Measurements from ENCODE around the gene MPG. TPM values are rescaled to one million over a fixed set of nuclear protein-coding genes. Genes with fewer than 3 reads are reported as not detected.

The MPG gene
- polyA plus RNA-seq, 2 of the 4 experiments (the other 2 are of a cell fraction), result 25.5 to 54.3 TPM

DNA sequence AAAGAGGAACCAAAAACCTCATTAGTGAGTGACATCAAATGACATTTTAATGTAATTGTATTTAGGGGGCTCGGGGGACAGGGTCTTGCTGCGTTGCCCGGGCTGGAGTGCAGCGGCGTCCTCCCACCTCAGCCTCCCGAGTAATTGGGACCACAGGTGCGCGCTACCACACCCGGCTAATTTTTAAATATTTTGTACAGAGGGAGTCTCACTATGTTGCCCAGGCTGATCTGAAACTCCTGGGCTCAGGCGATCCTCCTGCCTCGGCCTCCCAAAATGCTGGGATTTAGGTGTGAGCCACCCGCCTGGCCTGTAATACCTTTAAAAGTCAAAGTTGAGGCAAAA, 23.8 kb upstream of the MPG start:
- FAIRE-seq, result no peak
- ChIA-PET POLR2A (no interaction called here), CTCF (interaction anchor here (1.7 kb wide), 1 partner anchor 12 kb away, joined by 10 read pairs; no protein-coding TSS in a partner anchor)
- H3K4me3 ChIP-seq, result peak overlapping the region; percentile 70
- TF ChIP-seq ZC3H11A (IDR thresholded peaks at IDR 0.05) (no peak), FOSL2 (IDR thresholded peaks at IDR 0.05) (no peak), FOSL2 (CRISPR knock-in tag; IDR thresholded peaks at IDR 0.05) (no peak), POLR2AphosphoS2 (conservative IDR thresholded peaks at IDR 0.05; ENCODE audit: low read length) (no peak), RAD21 (conservative IDR thresholded peaks at IDR 0.05 in 1 of 2, IDR thresholded peaks at IDR 0.05 in 1 of 2) (no peak), NPAS2 (CRISPR knock-in tag; IDR thresholded peaks at IDR 0.05; ENCODE audit: borderline replicate concordance) (no peak), CHD4 (IDR thresholded peaks at IDR 0.05; ENCODE audit: borderline replicate concordance) (no peak), SREBF2 (IDR thresholded peaks at IDR 0.05) (no peak), CBX2 (IDR thresholded peaks at IDR 0.05; ENCODE audit: borderline replicate concordance, low read depth) (no peak), HOXB13 (CRISPR knock-in tag; IDR thresholded peaks at IDR 0.05; ENCODE audit: low read depth) (no peak), MAZ (IDR thresholded peaks at IDR 0.05; ENCODE audit: borderline replicate concordance, low read depth, low read length) (no peak), ZNF302 (CRISPR knock-in tag; IDR thresholded peaks at IDR 0.05) (no peak), CHD2 (IDR thresholded peaks at IDR 0.05; ENCODE audit: low read length, partially characterized antibody) (no peak)
- TF ChIP-seq, protein P1, sequence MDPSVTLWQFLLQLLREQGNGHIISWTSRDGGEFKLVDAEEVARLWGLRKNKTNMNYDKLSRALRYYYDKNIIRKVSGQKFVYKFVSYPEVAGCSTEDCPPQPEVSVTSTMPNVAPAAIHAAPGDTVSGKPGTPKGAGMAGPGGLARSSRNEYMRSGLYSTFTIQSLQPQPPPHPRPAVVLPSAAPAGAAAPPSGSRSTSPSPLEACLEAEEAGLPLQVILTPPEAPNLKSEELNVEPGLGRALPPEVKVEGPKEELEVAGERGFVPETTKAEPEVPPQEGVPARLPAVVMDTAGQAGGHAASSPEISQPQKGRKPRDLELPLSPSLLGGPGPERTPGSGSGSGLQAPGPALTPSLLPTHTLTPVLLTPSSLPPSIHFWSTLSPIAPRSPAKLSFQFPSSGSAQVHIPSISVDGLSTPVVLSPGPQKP (IDR thresholded peaks at IDR 0.05; ENCODE audit: low read depth, low read length), result no peak
- TF ChIP-seq, protein P2, sequence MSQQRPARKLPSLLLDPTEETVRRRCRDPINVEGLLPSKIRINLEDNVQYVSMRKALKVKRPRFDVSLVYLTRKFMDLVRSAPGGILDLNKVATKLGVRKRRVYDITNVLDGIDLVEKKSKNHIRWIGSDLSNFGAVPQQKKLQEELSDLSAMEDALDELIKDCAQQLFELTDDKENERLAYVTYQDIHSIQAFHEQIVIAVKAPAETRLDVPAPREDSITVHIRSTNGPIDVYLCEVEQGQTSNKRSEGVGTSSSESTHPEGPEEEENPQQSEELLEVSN (IDR thresholded peaks at IDR 0.05; ENCODE audit: borderline replicate concordance, low read depth), result no peak
- TF ChIP-seq, protein P3, sequence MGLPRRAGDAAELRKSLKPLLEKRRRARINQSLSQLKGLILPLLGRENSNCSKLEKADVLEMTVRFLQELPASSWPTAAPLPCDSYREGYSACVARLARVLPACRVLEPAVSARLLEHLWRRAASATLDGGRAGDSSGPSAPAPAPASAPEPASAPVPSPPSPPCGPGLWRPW (IDR thresholded peaks at IDR 0.05), result no peak
- ATAC-seq, result no peak
- H3K27ac ChIP-seq, result peak overlapping the region; percentile 82 to 93
- no peak for DNase-seq (ENCODE audit: low read depth in 1 of 2, low spot score in 1 of 2)
- 41% methylated on average over 12 of the region's 12 CpGs for WGBS (ENCODE audit: missing lambda C conversion rate)
- H3K9me3 ChIP-seq, result no peaks in the 10 kb centered on the region
- H3K4me1 ChIP-seq, result peaks cover 14% of the 10 kb centered on the region; the same call in 2 of the 3 replicates
- H3K4me2 ChIP-seq, result peak overlapping the region; percentile 98

DNA sequence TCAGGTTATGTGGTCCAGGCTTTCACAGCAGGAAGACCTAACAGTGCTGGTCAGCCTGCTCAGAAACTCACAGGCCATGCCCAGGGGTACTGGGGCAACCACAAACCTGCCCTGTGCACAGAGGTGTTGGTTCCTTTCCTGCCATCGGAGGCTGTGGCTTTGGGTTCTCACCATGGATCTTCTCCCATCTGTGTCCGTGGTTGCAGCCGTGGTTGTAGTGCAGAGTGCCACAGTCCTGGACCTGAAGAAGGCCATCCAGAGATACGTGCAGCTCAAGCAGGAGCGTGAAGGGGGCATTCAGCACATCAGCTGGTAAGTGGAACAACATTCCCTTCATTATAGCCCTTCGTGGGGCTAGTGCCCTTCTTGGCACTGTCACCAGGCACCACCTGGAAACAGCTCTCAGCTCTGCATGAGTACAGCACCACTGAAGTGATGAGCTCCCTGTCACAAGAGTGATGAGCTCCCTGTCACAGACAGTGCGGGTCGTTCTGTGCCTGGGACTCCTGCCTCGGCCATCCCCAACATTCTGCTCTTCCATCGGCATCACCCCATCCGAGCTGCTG, 22.4 kb upstream of the MPG start:
- TF ChIP-seq, protein P3 (IDR thresholded peaks at IDR 0.05), result no peak
- no peak for TF ChIP-seq NR3C1 (IDR thresholded peaks at IDR 0.05)
- TF ChIP-seq RAD21 (conservative IDR thresholded peaks at IDR 0.05 in 1 of 2, IDR thresholded peaks at IDR 0.05 in 1 of 2), result no peak
- TF ChIP-seq, protein P4, sequence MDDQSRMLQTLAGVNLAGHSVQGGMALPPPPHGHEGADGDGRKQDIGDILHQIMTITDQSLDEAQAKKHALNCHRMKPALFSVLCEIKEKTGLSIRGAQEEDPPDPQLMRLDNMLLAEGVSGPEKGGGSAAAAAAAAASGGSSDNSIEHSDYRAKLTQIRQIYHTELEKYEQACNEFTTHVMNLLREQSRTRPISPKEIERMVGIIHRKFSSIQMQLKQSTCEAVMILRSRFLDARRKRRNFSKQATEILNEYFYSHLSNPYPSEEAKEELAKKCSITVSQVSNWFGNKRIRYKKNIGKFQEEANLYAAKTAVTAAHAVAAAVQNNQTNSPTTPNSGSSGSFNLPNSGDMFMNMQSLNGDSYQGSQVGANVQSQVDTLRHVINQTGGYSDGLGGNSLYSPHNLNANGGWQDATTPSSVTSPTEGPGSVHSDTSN (IDR thresholded peaks at IDR 0.05), result no peak
- TF ChIP-seq, protein P5, sequence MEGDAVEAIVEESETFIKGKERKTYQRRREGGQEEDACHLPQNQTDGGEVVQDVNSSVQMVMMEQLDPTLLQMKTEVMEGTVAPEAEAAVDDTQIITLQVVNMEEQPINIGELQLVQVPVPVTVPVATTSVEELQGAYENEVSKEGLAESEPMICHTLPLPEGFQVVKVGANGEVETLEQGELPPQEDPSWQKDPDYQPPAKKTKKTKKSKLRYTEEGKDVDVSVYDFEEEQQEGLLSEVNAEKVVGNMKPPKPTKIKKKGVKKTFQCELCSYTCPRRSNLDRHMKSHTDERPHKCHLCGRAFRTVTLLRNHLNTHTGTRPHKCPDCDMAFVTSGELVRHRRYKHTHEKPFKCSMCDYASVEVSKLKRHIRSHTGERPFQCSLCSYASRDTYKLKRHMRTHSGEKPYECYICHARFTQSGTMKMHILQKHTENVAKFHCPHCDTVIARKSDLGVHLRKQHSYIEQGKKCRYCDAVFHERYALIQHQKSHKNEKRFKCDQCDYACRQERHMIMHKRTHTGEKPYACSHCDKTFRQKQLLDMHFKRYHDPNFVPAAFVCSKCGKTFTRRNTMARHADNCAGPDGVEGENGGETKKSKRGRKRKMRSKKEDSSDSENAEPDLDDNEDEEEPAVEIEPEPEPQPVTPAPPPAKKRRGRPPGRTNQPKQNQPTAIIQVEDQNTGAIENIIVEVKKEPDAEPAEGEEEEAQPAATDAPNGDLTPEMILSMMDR (IDR thresholded peaks at IDR 0.05), result no peak
- TF ChIP-seq ZSCAN20 (CRISPR knock-in tag; IDR thresholded peaks at IDR 0.05), result no peak
- TF ChIP-seq EHMT2 (IDR thresholded peaks at IDR 0.05; ENCODE audit: low read depth), result no peak
- no peak for TF ChIP-seq RCOR1 (IDR thresholded peaks at IDR 0.05; ENCODE audit: low read depth, low read length)
- no peak for TF ChIP-seq GATA3 (IDR thresholded peaks at IDR 0.05; ENCODE audit: borderline replicate concordance)
- TF ChIP-seq, protein P6, sequence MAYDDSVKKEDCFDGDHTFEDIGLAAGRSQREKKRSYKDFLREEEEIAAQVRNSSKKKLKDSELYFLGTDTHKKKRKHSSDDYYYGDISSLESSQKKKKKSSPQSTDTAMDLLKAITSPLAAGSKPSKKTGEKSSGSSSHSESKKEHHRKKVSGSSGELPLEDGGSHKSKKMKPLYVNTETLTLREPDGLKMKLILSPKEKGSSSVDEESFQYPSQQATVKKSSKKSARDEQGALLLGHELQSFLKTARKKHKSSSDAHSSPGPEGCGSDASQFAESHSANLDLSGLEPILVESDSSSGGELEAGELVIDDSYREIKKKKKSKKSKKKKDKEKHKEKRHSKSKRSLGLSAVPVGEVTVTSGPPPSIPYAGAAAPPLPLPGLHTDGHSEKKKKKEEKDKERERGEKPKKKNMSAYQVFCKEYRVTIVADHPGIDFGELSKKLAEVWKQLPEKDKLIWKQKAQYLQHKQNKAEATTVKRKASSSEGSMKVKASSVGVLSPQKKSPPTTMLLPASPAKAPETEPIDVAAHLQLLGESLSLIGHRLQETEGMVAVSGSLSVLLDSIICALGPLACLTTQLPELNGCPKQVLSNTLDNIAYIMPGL (CRISPR knock-in tag; IDR thresholded peaks at IDR 0.05; ENCODE audit: borderline replicate concordance), result no peak
- no peak for TF ChIP-seq NFE2L2 (conservative IDR thresholded peaks at IDR 0.05; ENCODE audit: low read length)
- CTCF ChIA-PET, result interaction anchor here (1.1 to 25.2 kb wide), 4 partner anchors 10 to 306 kb away, joined by 3 to 718 read pairs (median 30); partner anchors contain the start of genes MPG and RHBDF1
- POLR2A ChIA-PET, result no interaction called here
- WGBS (ENCODE audit: missing lambda C conversion rate), result 89% methylated on average over 11 of the region's 11 CpGs
- Histone ChIP-seq H3K4me1 (peaks cover 14% of the 10 kb centered on the region; the same call in 2 of the 3 replicates), H3K4me2 (no peak overlapping the region), H3K9me3 (no peaks in the 10 kb centered on the region), H3K4me3 (no peak overlapping the region), H3K27ac (no peak overlapping the region)
- ATAC-seq (no peak), DNase-seq (ENCODE audit: low read depth in 1 of 2, low spot score in 1 of 2) (no peak), FAIRE-seq (no peak)
